GM12891 (cell line): Measurements from ENCODE around the gene ACOT8.

ENCODE experiments used
- PAX5 ChIP-seq: IDR thresholded peaks from 2 replicates; pipeline ENCODE4 v1.6.1; 2011; ENCODE audit warnings: low read length, moderate library complexity, mild to moderate bottlenecking; ENCODE audit not compliant: insufficient read depth, severe bottlenecking
- POLR2A ChIP-seq: IDR thresholded peaks from 2 replicates; pipeline ENCODE4 v1.6.1; 2011; ENCODE audit warnings: low read depth, low read length, control low read depth
- POLR2AphosphoS5 ChIP-seq: IDR thresholded peaks from 2 replicates; pipeline ENCODE4 v1.6.1; 2011; ENCODE audit warnings: low read depth, low read length, control low read depth
- POU2F2 ChIP-seq: IDR thresholded peaks from 2 replicates; pipeline ENCODE4 v1.6.1; 2011; ENCODE audit warnings: low read depth, mild to moderate bottlenecking, control low read depth, low read length, moderate library complexity
- SPI1 ChIP-seq: IDR thresholded peaks from 2 replicates; pipeline ENCODE4 v1.6.1; 2011; ENCODE audit warnings: low read depth, low read length, control low read depth
- TAF1 ChIP-seq: IDR thresholded peaks from 2 replicates; pipeline ENCODE4 v1.6.1; 2011; ENCODE audit warnings: low read depth, low read length, control low read depth

GRCh38 chr20:45840700-45841198 is 16.4 kb downstream of the ACOT8 start:
- TF ChIP-seq POLR2AphosphoS5 = no peak
- TF ChIP-seq TAF1 = no peak
- TF ChIP-seq POLR2A = no peak
- no peak for TF ChIP-seq SPI1
- TF ChIP-seq POU2F2 = no peak
- no peak for TF ChIP-seq PAX5
